HG02885 (cell line): ENCODE measurements around the gene POP7.
"Not testable (repeated sequence)": the region's sequence is repeated elsewhere in the genome, so short reads cannot be mapped to it uniquely, and the experiment has no call there.

ENCODE experiments used
- ATAC-seq: cut with Tn5 transposase; IDR thresholded peaks from one replicate; pipeline ENCODE4 v1.9.1; 2021; ENCODE audit warnings: mild to moderate bottlenecking; ENCODE audit not compliant: unreplicated experiment, poor library complexity

Gene POP7

GRCh38 chr7:100705753-100706671 lies at the start of gene POP7:
TSS of gene POP7 (plus strand) at chr7:100706121. CDS start at chr7:100706831, 710 bp downstream.
- ATAC-seq = peak; percentile 91

DNA sequence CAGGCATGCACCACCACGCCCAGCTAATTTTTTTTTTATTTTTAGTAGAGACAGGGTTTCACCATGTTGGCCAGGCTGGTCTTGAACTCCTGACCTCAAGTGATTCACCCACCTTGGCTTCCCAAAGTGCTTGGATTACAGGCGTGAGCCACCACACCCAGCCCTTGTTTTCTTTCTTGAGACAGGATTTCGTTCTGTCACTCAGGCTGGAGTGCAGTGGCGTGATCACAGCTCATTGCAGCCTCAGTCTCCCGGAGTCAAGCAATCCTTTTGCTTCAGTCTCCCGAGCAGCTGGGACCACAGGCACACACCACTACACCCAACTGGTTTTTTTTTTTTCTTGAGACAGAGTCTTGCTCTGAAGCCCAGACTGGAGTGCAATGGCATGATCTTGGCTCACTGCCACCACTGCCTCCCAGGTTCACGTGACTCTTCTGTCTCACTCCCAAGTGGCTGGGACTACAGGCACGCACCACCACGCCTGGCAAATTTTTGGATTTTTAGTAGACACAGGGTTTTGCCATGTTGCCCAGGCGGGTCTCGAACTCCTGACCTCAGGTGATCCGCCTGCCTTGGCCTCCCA lies 43.6 kb upstream of the POP7 start:
- ATAC-seq = not testable (repeated sequence)

DNA sequence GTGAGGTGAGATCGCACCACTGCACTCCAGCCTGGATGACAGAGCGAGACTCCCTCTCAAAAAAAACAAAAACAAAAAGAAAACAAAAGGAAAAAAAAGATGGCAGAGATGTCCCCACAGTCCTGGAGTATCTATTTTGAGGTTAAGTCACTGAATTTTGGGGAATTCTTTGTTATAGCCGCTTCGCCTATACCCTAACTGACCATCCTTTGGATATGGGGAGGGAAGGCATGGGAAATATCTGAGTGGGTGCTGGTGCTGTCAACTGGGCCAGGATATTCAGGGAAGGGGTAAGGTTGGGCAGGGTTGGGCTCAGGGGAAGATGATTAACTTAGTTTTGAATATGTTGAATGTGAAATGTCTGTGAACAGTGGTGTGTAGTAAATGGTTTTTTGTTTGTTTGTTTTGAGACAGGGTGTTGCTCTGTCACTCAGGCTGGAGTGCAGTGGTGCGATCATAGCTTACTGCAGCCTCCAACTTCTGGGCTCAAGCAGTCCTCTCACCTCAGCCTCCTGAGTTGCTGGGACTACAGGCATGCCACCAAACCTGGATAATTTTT lies 40.7 kb upstream of the POP7 start:
- ATAC-seq = no peak

- ATAC-seq = no peak
Measured at GRCh38 chr7:100667331-100668068, 38.4 kb upstream of the POP7 start.

DNA sequence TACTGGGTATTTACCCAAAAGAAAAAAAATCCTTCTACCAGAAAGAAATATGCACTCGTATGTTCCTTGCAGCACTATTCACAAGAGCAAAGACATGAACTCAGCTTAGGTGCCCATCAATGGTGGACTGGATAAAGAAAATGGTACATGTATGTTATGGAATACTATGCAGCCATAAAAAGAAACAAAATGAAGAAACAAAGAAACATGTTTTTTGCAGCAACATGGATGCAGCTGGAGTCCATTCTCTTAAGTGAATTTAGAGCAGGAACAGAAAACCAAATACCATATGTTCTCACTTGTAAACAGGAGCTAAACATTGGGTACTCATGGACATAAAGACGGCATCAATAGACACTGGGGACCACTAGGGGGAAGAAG lies 37.9 kb upstream of the POP7 start:
- no peak for ATAC-seq

GRCh38 chr7:100669106-100669505 lies 36.8 kb upstream of the POP7 start:
- not testable (repeated sequence) for ATAC-seq

DNA sequence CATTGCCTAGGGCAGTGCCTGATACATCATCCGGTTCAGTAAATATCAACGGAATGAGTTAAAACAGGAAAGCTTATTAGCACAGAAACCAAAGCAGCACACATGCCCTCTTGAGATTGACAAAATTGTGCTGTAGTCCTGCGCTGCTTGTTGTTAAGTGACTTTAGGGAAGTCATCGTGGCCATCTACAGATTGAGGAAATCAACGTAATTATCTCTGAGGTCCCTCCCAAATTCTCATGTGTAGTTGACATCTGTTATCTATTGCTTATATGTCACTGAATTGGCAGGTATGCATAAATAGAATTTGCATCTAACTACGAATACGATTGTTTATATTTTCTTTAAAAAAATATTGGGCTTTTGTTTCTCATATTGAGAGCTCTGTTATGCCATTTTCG lies 35.8 kb upstream of the POP7 start:
- no peak for ATAC-seq

DNA sequence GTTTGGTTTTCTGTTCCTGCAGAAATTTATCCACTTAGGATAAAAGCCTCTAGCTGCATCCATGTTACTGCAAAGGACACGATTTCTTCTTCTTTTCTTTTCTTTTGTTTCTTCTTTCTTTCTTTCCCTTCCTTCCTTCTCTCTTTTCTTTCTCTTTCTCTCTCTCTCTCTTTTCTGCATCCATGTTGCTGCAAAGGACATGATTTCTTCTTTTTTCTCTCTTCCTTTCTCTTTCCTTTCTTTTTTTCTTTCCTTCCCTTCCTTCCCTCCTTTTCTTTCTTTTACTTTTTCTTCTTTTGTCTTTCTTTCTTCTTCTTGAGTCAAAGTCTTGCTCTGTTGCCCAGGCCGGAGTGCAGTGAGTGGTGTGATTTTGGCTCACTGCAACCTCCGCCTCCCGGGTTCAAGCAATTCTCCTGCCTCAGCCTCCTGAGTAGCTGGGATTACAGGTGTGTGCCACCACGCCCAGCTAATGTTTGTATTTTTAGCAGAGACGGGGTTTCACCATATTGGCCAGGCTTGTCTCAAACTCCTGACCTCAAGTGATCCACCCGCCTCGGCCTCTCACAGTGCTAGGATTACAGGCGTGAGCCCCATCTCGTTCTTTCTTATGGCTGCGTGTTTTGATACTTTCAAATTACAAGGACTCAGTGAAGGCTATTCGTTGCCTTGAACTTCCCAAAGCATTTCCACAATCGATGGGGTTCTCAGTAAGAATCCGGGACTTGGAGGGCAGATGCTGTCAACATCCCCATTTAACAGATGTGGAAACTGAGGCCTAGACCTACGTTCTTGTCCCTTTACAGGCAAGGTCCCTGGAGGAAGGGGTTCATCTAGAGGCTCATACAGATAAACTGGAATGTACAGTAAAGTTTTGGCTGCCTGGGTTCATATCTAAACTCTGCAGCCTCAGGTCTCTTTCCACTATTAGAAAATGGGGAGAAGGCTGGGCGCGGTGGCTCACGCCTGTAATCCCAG lies 34.3 kb upstream of the POP7 start:
- ATAC-seq = no peak

DNA sequence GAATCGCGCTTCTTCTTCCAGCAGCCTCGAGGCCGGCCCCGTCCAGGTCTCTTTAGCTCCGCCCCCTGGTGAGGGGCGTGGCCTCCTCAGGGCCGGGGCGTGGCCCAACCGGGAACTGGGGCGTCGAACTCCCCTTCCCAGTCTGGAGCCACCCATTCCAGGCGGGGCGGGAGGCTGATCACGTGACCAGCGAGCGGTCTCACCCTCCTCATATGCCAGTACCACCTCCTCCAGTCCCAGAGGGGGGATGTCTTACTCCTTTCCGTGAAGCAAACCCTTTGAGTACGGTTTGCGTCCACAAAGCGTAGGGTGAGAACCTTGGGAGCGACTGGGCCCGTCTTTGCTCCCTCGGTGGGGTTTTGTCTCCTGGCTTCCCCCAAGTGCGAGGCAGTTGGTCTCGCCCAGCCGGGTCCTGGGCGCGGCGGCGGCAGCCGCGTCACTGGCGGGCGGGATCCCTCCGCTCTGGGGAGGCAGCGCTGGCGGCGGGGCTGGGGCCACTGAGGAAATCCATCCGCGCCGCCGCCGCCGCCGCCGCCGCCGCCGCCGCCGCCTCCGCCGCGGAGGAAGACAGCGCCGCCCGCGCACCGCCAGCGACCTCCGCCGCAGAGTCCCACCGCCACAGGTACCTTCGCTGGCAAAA lies 32.5 kb upstream of the POP7 start, which contains the start of gene GNB2:
Gene GNB2 (plus strand): TSS at position 439 of the 640 bp plus-strand sequence. CDS start 2,526 bp downstream, outside the sequence.
- peak; percentile 65 for ATAC-seq

GRCh38 chr7:100673942-100674410 lies 31.9 kb upstream of the POP7 start:
- ATAC-seq = peak; percentile 1

DNA sequence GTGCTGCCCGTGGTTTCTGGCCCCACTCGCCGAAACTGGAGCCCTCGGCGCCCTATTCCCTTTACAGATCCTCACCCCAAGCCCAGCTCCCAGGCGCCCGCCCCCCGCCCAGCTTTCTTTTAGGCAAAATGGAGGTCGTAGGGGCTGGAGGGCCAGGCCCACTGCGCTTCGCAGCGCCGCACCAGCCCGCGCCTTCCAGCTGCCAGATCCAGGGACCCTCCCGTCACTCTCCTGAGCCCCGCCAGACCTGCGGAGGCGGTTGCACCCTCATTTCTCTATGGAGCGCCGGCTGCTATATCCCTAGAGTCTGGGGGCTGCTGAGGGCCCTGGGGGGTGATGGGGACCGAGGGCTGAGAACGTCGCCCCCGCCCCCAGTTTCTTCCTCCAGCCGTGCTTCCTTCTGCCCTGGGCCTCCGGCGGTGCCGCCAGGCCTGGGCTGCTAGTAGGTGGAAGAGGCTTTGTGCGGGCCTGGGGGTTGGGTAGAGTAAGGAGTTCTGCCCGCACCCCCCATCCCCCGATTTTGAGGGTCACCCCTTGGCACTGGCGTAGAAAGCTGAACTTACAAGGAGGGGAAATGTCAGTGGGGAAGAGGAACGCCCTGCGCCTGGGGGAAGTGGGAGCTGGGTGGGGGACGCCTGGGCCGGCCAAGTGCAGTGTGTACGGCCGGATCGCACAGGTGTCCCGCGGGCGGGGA lies 31.4 kb upstream of the POP7 start:
- ATAC-seq = no peak

DNA sequence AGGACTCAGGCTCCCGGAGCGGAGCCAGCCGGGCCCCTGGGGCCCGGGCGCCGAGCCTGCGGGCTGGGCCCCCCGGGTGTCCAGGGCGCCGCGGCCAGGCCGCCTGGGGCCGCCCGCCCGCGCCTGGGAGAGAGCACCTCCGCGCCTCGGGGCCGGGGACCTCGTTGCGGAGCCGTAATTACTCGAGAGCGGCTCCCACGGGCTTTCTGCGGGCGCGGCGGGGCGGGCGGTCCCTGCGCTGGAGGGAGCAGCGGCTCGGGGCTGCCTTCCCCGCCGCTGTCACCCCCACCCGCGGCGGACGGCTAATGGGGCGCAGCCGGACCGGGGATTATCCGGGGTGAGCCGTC lies 30.8 kb upstream of the POP7 start:
- no peak for ATAC-seq

GRCh38 chr7:100675581-100676350 lies 30.2 kb upstream of the POP7 start:
- ATAC-seq = peak; percentile 36

DNA sequence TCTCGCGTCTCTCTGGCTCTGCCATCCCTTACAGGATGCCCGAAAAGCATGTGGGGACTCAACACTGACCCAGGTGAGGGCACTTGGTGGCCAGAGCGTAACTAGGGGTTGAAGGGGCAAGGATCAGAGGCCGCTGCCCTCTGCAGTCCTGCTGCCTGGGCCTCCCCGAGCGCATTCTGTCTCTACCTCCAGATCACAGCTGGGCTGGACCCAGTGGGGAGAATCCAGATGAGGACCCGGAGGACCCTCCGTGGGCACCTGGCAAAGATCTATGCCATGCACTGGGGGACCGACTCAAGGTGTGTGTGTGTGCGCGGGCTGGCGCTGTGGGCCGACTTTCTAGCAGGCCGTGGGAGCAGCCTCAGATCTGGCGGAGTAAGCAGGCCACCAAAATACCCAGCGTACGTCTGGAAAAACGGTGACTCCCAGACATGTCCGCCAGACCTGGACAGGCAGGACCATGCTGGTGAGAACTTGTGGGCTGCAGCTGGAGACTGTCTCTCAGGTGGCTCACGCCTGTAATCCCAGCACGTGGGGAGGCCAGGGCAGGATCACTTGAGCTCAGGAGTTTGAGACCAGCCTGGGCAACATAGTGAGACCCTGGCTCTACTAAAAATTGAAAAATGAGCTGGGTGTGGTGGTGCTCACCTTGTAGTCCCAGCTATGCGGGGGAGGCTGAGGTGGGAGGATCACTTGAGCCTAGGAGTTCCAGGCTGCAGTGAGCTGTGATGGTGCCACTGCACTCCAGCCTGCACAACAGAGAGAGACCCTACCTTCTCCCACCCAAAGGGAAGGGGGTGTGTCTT lies 29.2 kb upstream of the POP7 start:
- no peak for ATAC-seq

- no peak for ATAC-seq
Measured at GRCh38 chr7:100677308-100678267, 28.3 kb upstream of the POP7 start.
